Measurements from ENCODE around the gene SLC40A1. TPM values are rescaled to one million over a fixed set of nuclear protein-coding genes. Genes with fewer than 3 reads are reported as not detected.

The SLC40A1 gene
- polyA plus RNA-seq, 1 experiment: 0.47 TPM

- H3K4me3 ChIP-seq (ENCODE audit: low read depth, low read length): no peak overlapping the region
- CTCF ChIA-PET: interaction anchor here (1.1 kb wide), 1 partner anchor 11 kb away, joined by 3 read pairs; no protein-coding TSS in a partner anchor
- DNase-seq (ENCODE audit: low read depth): no peak
- no peaks in the 10 kb centered on the region for H3K36me3 ChIP-seq (ENCODE audit: control insufficient read depth, insufficient read depth, low read length)
- no peak for TF ChIP-seq CTCF (IDR thresholded peaks at IDR 0.05; ENCODE audit: insufficient read depth, low read depth, low read length)
- POLR2A ChIA-PET: no interaction called here
- H3K27me3 ChIP-seq (ENCODE audit: control insufficient read depth, insufficient read depth, low read length): no peaks in the 10 kb centered on the region
Measured at GRCh38 chr2:189614585-189614984, 34.0 kb upstream of the SLC40A1 start.

GRCh38 chr2:189613650-189614420, 33.2 kb upstream of the SLC40A1 start:
- ChIA-PET POLR2A (no interaction called here), CTCF (interaction anchor here (0.5 to 1.5 kb wide), 3 partner anchors 13 to 356 kb away, joined by 3 to 10 read pairs (median 3); no protein-coding TSS in a partner anchor)
- TF ChIP-seq CTCF (IDR thresholded peaks at IDR 0.05; ENCODE audit: insufficient read depth, low read depth, low read length): no peak
- DNase-seq (ENCODE audit: low read depth): no peak
- Histone ChIP-seq H3K36me3 (ENCODE audit: control insufficient read depth, insufficient read depth, low read length) (no peaks in the 10 kb centered on the region), H3K27me3 (ENCODE audit: control insufficient read depth, insufficient read depth, low read length) (no peaks in the 10 kb centered on the region), H3K4me3 (ENCODE audit: low read depth, low read length) (no peak overlapping the region)

GRCh38 chr2:189613077-189613636, 32.6 kb upstream of the SLC40A1 start:
- Histone ChIP-seq H3K4me3 (ENCODE audit: low read depth, low read length) (peak overlapping the region; percentile 9), H3K27me3 (ENCODE audit: control insufficient read depth, insufficient read depth, low read length) (no peaks in the 10 kb centered on the region), H3K36me3 (ENCODE audit: control insufficient read depth, insufficient read depth, low read length) (no peaks in the 10 kb centered on the region)
- ChIA-PET CTCF (interaction anchor here (0.6 to 2.3 kb wide), 3 partner anchors 13 to 356 kb away, joined by 3 to 10 read pairs (median 6); no protein-coding TSS in a partner anchor), POLR2A (no interaction called here)
- peak; percentile 44 for DNase-seq (ENCODE audit: low read depth)
- TF ChIP-seq CTCF (IDR thresholded peaks at IDR 0.05; ENCODE audit: insufficient read depth, low read depth, low read length): no peak

- ChIA-PET POLR2A (no interaction called here), CTCF (interaction anchor here (0.7 to 2.3 kb wide), 2 partner anchors 19 to 239 kb away, joined by 3 to 6 read pairs; no protein-coding TSS in a partner anchor)
- DNase-seq (ENCODE audit: low read depth): no peak
- H3K4me3 ChIP-seq (ENCODE audit: low read depth, low read length): no peak overlapping the region
- no peaks in the 10 kb centered on the region for H3K36me3 ChIP-seq (ENCODE audit: control insufficient read depth, insufficient read depth, low read length)
- no peak for TF ChIP-seq CTCF (IDR thresholded peaks at IDR 0.05; ENCODE audit: insufficient read depth, low read depth, low read length)
- no peaks in the 10 kb centered on the region for H3K27me3 ChIP-seq (ENCODE audit: control insufficient read depth, insufficient read depth, low read length)
Measured at GRCh38 chr2:189610700-189611099, 30.1 kb upstream of the SLC40A1 start.

GRCh38 chr2:189609853-189610252, 29.3 kb upstream of the SLC40A1 start:
- H3K36me3 ChIP-seq (ENCODE audit: control insufficient read depth, insufficient read depth, low read length): no peaks in the 10 kb centered on the region
- POLR2A ChIA-PET: no interaction called here

More at GRCh38 chr2:189609853-189610252, 29.3 kb upstream of the SLC40A1 start:
- Histone ChIP-seq H3K4me3 (ENCODE audit: low read depth, low read length) (no peak overlapping the region), H3K27me3 (ENCODE audit: control insufficient read depth, insufficient read depth, low read length) (no peaks in the 10 kb centered on the region)
- no peak for TF ChIP-seq CTCF (IDR thresholded peaks at IDR 0.05; ENCODE audit: insufficient read depth, low read depth, low read length)
- CTCF ChIA-PET: interaction anchor here (0.7 kb wide), 1 partner anchor 238 kb away, joined by 3 read pairs; no protein-coding TSS in a partner anchor
- no peak for DNase-seq (ENCODE audit: low read depth)
